COLO668 (cell line): ENCODE measurements around the gene MYO1E.
A peak's percentile ranks its signal among the peaks of the same experiment; 100 is the strongest.
"Not testable (repeated sequence)": the region's sequence is repeated elsewhere in the genome, so short reads cannot be mapped to it uniquely, and the experiment has no call there.

ENCODE experiments used
- DNase-seq: peaks from one replicate; lab custom pipeline; 2025; ENCODE audit not compliant: unreplicated experiment; lab: John Stamatoyannopoulos, UW

Gene MYO1E

DNA sequence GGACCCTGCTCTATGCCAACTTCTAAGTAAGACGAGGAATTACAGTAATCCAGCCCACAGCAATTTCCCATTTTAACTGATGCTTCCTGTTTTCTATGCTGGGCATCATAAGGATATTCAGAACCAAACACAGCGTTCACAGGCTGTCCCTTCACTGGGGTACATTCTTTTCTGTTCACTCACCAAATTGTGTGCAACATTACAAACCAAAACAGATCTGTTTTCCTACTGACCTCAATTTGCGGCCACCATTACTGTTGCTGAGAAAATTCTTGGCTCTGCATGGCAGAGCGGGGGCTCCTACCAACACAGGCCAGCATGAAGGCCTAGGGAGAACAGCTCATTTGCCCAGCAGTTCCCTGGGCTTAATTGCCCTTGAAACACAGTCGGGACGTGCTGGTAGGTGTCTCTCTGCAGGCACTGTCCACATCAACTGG is 76.5 kb downstream of the MYO1E start:
- DNase-seq: no peak

GRCh38 chr15:59295261-59296001 is 77.2 kb downstream of the MYO1E start:
- DNase-seq: no peak

- no peak for DNase-seq
Observed at GRCh38 chr15:59294574-59295260, 78.0 kb downstream of the MYO1E start.

GRCh38 chr15:59292442-59293151 is 80.1 kb downstream of the MYO1E start:
- no peak for DNase-seq

- DNase-seq: no peak
Observed at GRCh38 chr15:59291213-59291549, 81.5 kb downstream of the MYO1E start.

DNA sequence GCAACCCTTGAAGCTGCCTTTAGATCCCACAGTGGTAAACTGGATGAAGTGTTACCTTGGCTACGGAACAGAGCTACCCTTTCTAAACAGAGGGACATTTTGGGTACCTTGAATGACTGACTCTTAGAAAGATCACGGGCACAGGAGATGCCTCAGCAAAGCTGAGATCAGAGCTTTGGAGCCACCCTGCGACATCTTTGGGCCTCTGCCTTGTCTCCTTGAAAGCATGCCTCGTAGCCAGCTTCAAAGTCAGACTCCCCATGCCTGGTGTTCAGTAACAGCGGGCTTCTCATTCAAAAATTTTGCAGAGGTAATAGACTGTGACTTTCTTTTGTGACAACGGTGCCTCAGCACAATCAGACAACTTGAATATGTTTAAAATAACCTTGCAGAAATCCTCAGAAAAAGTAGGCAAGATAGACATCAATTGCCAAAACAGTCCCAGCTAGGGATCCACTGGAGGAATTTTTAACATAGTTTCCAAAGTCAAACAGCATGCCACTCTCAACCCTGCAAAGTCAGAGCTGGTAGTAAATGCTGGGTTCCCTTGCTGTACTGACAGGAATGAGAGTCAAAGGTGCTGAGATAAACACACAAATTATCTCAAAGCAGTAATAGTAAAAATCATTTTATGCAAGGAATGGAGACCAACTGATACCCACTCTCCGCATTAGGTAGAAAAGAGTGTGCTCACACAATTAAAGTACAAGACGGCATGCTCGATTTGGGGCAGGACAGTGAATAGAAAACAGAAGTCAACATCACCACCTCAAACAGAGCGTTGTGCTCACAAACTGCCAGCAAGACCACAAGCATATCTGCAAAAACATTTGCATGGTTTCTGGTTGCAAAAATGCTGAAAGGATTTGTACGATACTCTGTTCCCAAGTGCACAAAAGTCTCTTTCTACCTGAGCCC is 82.1 kb downstream of the MYO1E start:
- no peak for DNase-seq

GRCh38 chr15:59289574-59289973 is 83.1 kb downstream of the MYO1E start:
- no peak for DNase-seq

GRCh38 chr15:59283717-59284391 is 88.8 kb downstream of the MYO1E start:
- no peak for DNase-seq

- DNase-seq: no peak
Observed at GRCh38 chr15:59282515-59283337, 89.9 kb downstream of the MYO1E start.

- DNase-seq: no peak
Observed at GRCh38 chr15:59281699-59282098, 91.0 kb downstream of the MYO1E start.

GRCh38 chr15:59280855-59281254 is 91.8 kb downstream of the MYO1E start:
- DNase-seq: no peak

- DNase-seq: not testable (repeated sequence)
Observed at GRCh38 chr15:59280292-59280691, 92.4 kb downstream of the MYO1E start.

- DNase-seq: no peak
Observed at GRCh38 chr15:59279023-59279422, 93.6 kb downstream of the MYO1E start.

- no peak for DNase-seq
Observed at GRCh38 chr15:59278120-59278519, 94.6 kb downstream of the MYO1E start.

DNA sequence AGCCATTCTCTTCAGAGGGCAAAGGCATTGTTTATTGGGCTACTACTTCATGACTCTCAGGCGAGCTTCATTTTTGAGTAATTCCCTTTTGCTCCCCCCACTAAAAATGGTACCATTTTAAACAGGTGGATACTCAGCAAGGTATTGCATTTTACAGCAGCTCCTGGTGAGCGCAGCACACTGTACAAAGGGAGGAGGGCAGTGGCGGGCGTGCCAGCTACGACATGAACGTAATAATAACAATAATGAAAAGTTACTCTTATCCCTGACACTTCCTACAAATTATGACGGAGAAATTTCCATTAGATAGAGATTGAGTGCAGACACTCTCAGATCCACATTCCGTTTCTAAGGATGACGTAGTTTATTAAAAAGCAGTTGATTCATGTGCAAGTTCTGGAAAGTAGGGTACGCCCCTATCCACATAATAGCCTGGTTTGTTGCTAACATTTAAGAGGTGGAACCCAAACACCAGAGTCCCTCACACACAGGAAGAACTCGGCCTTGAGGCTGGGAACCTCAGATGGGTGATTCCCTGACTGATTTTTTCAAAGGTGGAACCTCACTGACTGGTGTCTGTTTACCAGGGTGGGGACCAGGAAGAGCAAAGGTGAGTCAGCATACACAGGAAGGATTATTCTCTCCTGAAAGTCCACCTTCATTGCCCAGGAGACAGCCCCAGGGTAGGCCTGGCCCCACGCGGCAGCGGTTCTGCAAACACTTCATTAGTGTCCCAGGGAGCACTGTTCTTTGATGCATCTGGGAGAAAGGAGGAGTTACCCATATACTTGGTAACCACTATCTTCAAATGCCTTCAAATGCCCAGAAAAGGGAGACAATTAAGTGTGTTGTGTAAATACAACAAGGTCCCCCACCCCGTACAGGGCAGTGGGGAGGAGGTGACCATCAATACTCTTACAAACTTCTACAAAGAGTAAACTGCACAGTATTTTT is 96.2 kb downstream of the MYO1E start:
- DNase-seq: peak; percentile 46

GRCh38 chr15:59274126-59274970 is 98.3 kb downstream of the MYO1E start:
- DNase-seq: no peak

- no peak for DNase-seq
Observed at GRCh38 chr15:59273234-59273633, 99.4 kb downstream of the MYO1E start.
